Cardiac septum (tissue), 1 donor: Measurements from ENCODE around the gene BRINP3. TPM values are rescaled to one million over a fixed set of nuclear protein-coding genes. Genes with fewer than 3 reads are reported as not detected.

Experiments
- DNase-seq: peaks from one replicate; pipeline ENCODE4 v3.0.0-alpha.2; 2020; ENCODE audit warnings: low spot score
- intact Hi-C: fragments of 100-400 bp; cut with DNase I; formaldehyde crosslinking; loops from one replicate; pipeline ENCODE4 v1.14.0; 2022
- total RNA-seq: library from RNA; stranded (reverse); fragmentation: NEBNext Ultra II Directional; extraction: Animal tissue kit (Norgen Biotek cat#: 25700); gene quantifications from one replicate; pipeline ENCODE4 v1.2.1, GENCODE V29; 2021
- donor health status: DM: no; HTN: no; CAD: no.

The BRINP3 gene
- total RNA-seq, 1 donor from 2014 or later, result not detected

GRCh38 chr1:190328871-190329270, 148.8 kb downstream of the BRINP3 start:
- intact Hi-C loops, result no loop called here

GRCh38 chr1:190328361-190328760, 149.3 kb downstream of the BRINP3 start:
- DNase-seq, result no peak
- intact Hi-C loops, result no loop called here

More at GRCh38 chr1:190328871-190329270, 148.8 kb downstream of the BRINP3 start:
- no peak for DNase-seq

- DNase-seq, result no peak
- intact Hi-C loops, result no loop called here
These were observed 150.4 kb downstream of the BRINP3 start for GRCh38 chr1:190327271-190327670.

DNA sequence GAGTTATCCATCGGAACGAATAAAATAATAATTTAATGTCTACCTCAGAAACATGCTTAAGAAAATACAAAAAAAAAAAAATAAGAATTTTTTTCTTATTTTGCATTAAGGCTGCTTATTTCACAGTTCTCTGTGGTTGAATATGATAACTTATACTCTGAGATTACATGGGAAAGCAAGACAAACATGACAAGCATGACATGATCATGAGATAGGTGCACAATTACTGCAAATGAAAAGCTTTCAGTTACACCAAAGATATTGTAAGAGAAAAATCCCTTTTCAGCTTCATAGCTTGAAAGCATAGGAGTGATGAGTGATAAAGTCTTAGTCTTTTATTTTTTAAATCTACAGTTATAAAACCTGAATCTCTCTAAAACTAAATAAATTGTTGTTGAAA, 154.1 kb downstream of the BRINP3 start:
- intact Hi-C loops, result no loop called here
- DNase-seq, result no peak

GRCh38 chr1:190322274-190322673, 155.4 kb downstream of the BRINP3 start:
- intact Hi-C loops, result no loop called here

GRCh38 chr1:190320952-190321351, 156.7 kb downstream of the BRINP3 start:
- intact Hi-C loops, result no loop called here
- DNase-seq, result no peak

More at GRCh38 chr1:190322274-190322673, 155.4 kb downstream of the BRINP3 start:
- no peak for DNase-seq

DNA sequence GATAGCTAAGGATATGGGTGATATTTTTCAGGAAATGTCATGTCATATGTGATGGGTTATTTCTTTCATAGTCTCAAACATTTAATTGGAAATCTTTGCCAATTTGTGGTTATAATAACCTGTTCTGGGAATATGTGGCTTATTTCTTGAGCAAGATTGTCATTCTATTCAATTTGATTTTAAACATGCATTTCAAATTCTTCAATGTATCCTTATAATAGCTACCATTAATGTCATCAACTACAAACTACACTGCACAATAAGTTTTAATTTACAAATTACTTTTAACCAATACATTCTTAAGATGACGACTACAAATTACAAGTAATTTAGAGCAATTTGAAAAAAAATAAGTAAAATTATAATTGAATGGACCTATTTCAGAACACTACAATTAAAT, 164.9 kb downstream of the BRINP3 start:
- intact Hi-C loops, result no loop called here
- no peak for DNase-seq

- DNase-seq, result no peak
- intact Hi-C loops, result no loop called here
These were observed 174.2 kb downstream of the BRINP3 start for GRCh38 chr1:190303501-190303900.

GRCh38 chr1:190296453-190296852, 181.2 kb downstream of the BRINP3 start:
- intact Hi-C loops, result no loop called here
- DNase-seq, result no peak

GRCh38 chr1:190289897-190290296, 187.8 kb downstream of the BRINP3 start:
- intact Hi-C loops, result no loop called here
- no peak for DNase-seq

- DNase-seq, result no peak
- intact Hi-C loops, result no loop called here
These were observed 191.6 kb downstream of the BRINP3 start for GRCh38 chr1:190286111-190286510.

DNA sequence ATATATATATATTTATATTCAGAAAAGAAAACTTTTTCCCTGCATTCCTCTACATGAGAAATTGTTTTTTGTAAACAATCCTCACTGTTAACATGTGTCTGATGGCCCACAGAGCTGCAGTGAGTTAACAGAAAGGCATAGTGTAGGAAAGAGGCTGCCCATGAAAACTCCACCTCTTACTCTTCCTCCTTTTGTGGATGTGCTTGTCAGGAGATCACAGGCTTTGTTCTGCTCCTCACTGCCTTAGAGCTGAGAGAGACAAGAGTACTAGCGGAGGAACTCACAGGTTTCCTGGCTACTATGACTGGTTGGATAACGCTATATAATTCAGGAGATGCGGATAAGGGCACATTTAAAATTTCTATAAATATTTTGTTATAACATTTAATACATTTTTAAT, 200.6 kb downstream of the BRINP3 start:
- intact Hi-C loops, result no loop called here
- DNase-seq, result no peak

DNA sequence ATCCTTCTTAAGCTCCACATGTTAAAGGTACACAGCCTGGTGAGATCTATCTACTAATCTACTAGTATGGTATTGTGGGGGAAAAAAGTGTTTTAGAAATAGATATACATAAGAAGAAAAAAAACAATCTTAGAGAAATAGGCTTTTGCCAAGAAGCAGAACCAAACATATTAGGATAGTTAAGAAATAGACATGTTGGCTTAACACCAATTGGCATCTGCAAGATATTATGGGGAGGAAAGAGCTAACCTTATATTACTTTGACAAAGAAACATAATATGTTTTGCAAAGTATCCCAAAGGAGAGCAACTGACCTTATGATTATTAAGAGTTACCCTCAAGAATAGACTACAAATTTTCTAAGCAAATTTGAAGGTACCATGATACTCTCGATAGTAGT, 202.9 kb downstream of the BRINP3 start:
- no peak for DNase-seq
- intact Hi-C loops, result no loop called here

GRCh38 chr1:190273161-190273560, 204.5 kb downstream of the BRINP3 start:
- intact Hi-C loops, result no loop called here

GRCh38 chr1:190262538-190262937, 215.1 kb downstream of the BRINP3 start:
- intact Hi-C loops, result no loop called here
- DNase-seq, result no peak

More at GRCh38 chr1:190273161-190273560, 204.5 kb downstream of the BRINP3 start:
- no peak for DNase-seq

- intact Hi-C loops, result no loop called here
- no peak for DNase-seq
These were observed 218.2 kb downstream of the BRINP3 start for GRCh38 chr1:190259424-190259823.

DNA sequence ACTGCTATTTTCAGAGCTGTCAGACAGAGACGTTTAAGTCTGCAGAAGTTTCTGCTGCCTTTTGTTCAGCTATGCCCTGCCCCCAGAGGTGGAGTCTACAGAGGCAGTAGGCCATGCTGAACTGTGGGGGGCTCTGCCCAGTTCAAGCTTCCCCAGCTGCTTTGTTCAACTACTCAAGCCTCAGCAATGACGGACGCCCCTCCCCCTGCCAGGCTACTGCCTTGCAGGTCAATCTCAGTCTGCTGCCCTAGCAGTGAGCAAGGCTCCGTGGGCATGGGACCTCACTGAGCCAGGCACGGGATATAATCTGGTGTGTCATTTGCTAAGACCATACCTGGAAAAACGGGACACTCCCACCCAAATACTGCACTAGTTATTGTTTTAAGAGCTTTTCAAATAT, 219.7 kb downstream of the BRINP3 start:
- intact Hi-C loops, result no loop called here
- no peak for DNase-seq

DNA sequence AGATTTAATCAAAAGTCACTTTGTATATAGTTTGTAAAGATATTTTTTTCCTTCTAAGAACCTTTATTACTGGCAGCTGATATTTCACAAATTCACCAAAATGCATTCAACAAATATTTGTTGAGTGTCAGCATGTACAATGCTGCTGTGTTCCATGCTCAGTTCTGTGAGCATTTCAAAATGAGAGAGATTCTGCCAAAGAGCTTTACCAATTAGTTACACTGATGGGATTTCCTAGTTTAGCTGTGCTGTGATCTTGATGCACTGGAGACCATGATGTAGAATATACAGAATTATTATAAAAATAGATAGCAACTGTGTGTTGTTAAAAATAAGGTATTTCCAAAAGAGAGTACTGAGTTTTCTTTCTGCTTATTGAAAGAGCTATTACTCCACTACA, 225.6 kb downstream of the BRINP3 start:
- no peak for DNase-seq
- intact Hi-C loops, result no loop called here

GRCh38 chr1:190250368-190250767, 227.3 kb downstream of the BRINP3 start:
- intact Hi-C loops, result no loop called here
- DNase-seq, result no peak

- no peak for DNase-seq
- intact Hi-C loops, result no loop called here
These were observed 233.3 kb downstream of the BRINP3 start for GRCh38 chr1:190244406-190244805.

DNA sequence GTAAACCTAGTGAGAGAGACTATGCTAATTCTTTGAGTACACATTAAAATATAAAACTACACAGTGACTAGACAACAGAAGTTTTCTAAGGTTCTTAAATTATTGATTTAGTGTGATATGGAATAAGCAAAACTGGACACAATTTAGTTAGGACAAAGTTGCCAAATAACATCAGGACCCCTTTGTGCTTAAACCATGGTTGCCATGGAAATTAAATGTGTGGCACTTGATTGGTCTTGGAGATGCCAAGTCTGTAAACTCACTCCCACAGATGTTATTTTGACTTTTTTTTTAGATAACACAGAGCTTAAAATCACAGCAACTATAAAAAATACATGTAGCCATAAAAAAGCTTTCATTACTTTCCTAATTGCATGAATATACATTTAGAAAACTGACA, 234.6 kb downstream of the BRINP3 start:
- DNase-seq, result no peak
- intact Hi-C loops, result no loop called here

DNA sequence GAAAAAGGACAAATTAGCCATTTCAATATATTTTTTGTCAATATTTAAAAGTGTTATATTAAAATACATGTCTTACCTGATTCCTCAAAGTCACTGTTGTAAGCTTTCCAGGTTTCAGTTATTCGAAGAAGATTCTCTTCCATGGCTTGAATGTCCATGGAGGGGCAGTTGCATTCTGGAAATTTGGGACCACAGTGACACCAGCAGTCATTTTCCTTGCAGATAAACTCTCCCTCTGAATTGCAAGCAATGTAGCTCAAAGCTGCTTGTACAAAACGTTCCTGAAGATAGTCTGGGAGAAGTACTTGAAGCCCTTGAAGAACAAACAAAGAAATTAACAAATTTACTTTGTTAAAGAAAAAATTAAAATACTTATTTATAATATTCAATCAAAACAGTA, 251.7 kb downstream of the BRINP3 start:
- intact Hi-C loops, result no loop called here
- no peak for DNase-seq
